Mucosa of stomach (tissue), 1 donor: ENCODE measurements around the gene MRPS35.

Experiments
- H3K27me3 ChIP-seq: one replicate; pipeline ENCODE4 v1.7.0; 2013; ENCODE audit warnings: mild to moderate bottlenecking, low read length; ENCODE audit not compliant: control insufficient read depth, insufficient read depth
- H3K36me3 ChIP-seq: one replicate; pipeline ENCODE4 v1.7.0; 2013; ENCODE audit warnings: low read length; ENCODE audit not compliant: control insufficient read depth, insufficient read depth
- H3K4me1 ChIP-seq: one replicate; pipeline ENCODE4 v1.7.0; 2013; ENCODE audit warnings: mild to moderate bottlenecking, low read length; ENCODE audit not compliant: control insufficient read depth, insufficient read depth
- H3K4me3 ChIP-seq: one replicate; pipeline ENCODE4 v1.7.0; 2013; ENCODE audit warnings: low read length
- H3K9ac ChIP-seq: one replicate; pipeline ENCODE4 v1.7.0; 2013; ENCODE audit warnings: mild to moderate bottlenecking, low read length, moderate library complexity
- H3K9me3 ChIP-seq: one replicate; pipeline ENCODE4 v1.7.0; 2013; ENCODE audit warnings: mild to moderate bottlenecking, low read length, moderate library complexity; ENCODE audit not compliant: control insufficient read depth
- donor health status: Pancreatic carcinoma.

MRPS35 gene

GRCh38 chr12:27688671-27689070, 22.0 kb upstream of the MRPS35 start:
- Histone ChIP-seq H3K9ac (no peak overlapping the region), H3K4me1 (peaks cover 47% of the 10 kb centered on the region), H3K9me3 (no peaks in the 10 kb centered on the region), H3K27me3 (no peaks in the 10 kb centered on the region), H3K4me3 (no peak overlapping the region), H3K36me3 (peaks cover 4% of the 10 kb centered on the region)

GRCh38 chr12:27689558-27690180, 21.0 kb upstream of the MRPS35 start:
- H3K27me3 ChIP-seq = no peaks in the 10 kb centered on the region
- peaks cover 4% of the 10 kb centered on the region for H3K36me3 ChIP-seq
- H3K4me3 ChIP-seq = no peak overlapping the region
- peaks cover 47% of the 10 kb centered on the region for H3K4me1 ChIP-seq
- H3K9ac ChIP-seq = no peak overlapping the region
- H3K9me3 ChIP-seq = no peaks in the 10 kb centered on the region

- Histone ChIP-seq H3K4me1 (peaks cover 27% of the 10 kb centered on the region), H3K36me3 (peaks cover 4% of the 10 kb centered on the region), H3K4me3 (no peak overlapping the region), H3K9ac (no peak overlapping the region), H3K9me3 (no peaks in the 10 kb centered on the region), H3K27me3 (no peaks in the 10 kb centered on the region)
Observed at GRCh38 chr12:27693403-27693802, 17.2 kb upstream of the MRPS35 start.

- Histone ChIP-seq H3K36me3 (no peaks in the 10 kb centered on the region), H3K9me3 (no peaks in the 10 kb centered on the region), H3K27me3 (no peaks in the 10 kb centered on the region), H3K4me1 (peaks cover 7% of the 10 kb centered on the region), H3K9ac (no peak overlapping the region), H3K4me3 (no peak overlapping the region)
Observed at GRCh38 chr12:27695556-27696292, 14.9 kb upstream of the MRPS35 start.

GRCh38 chr12:27696293-27696652, 14.4 kb upstream of the MRPS35 start, which contains the start of gene REP15:
REP15 (plus strand) TSS chr12:27696447; CDS start chr12:27696563, 116 bp downstream.
- Histone ChIP-seq H3K27me3 (no peaks in the 10 kb centered on the region), H3K9me3 (no peaks in the 10 kb centered on the region), H3K4me1 (peaks cover 7% of the 10 kb centered on the region), H3K4me3 (peak within 1 kb of the TSS; percentile 65), H3K36me3 (no peaks in the 10 kb centered on the region), H3K9ac (peak within 1 kb of the TSS; percentile 79)

GRCh38 chr12:27696864-27697564, 13.6 kb upstream of the MRPS35 start:
- Histone ChIP-seq H3K36me3 (no peaks in the 10 kb centered on the region), H3K4me3 (peak overlapping the region; percentile 65), H3K27me3 (no peaks in the 10 kb centered on the region), H3K9me3 (no peaks in the 10 kb centered on the region), H3K4me1 (peaks cover 7% of the 10 kb centered on the region), H3K9ac (peak overlapping the region; percentile 79)

- Histone ChIP-seq H3K4me3 (no peak overlapping the region), H3K9ac (no peak overlapping the region), H3K9me3 (no peaks in the 10 kb centered on the region), H3K27me3 (no peaks in the 10 kb centered on the region), H3K4me1 (no peaks in the 10 kb centered on the region), H3K36me3 (no peaks in the 10 kb centered on the region)
Observed at GRCh38 chr12:27703720-27704452, 6.7 kb upstream of the MRPS35 start.

GRCh38 chr12:27705263-27705662, 5.4 kb upstream of the MRPS35 start:
- Histone ChIP-seq H3K4me1 (no peaks in the 10 kb centered on the region), H3K4me3 (no peak overlapping the region), H3K36me3 (no peaks in the 10 kb centered on the region)

GRCh38 chr12:27707216-27707615, 3.4 kb upstream of the MRPS35 start:
- Histone ChIP-seq H3K27me3 (no peaks in the 10 kb centered on the region), H3K9ac (no peak overlapping the region), H3K9me3 (no peaks in the 10 kb centered on the region), H3K4me1 (peaks cover 5% of the 10 kb centered on the region), H3K36me3 (no peaks in the 10 kb centered on the region), H3K4me3 (no peak overlapping the region)

More at GRCh38 chr12:27705263-27705662, 5.4 kb upstream of the MRPS35 start:
- no peak overlapping the region for H3K9ac ChIP-seq
- H3K27me3 ChIP-seq = no peaks in the 10 kb centered on the region
- no peaks in the 10 kb centered on the region for H3K9me3 ChIP-seq

- Histone ChIP-seq H3K4me3 (no peak overlapping the region), H3K9me3 (no peaks in the 10 kb centered on the region), H3K9ac (peak overlapping the region; percentile 86), H3K36me3 (no peaks in the 10 kb centered on the region), H3K4me1 (peaks cover 21% of the 10 kb centered on the region), H3K27me3 (no peaks in the 10 kb centered on the region)
Observed at GRCh38 chr12:27709212-27709931, 1.3 kb upstream of the MRPS35 start.

- peak overlapping the region; percentile 91 for H3K4me3 ChIP-seq
- H3K4me1 ChIP-seq = peaks cover 26% of the 10 kb centered on the region
- no peaks in the 10 kb centered on the region for H3K36me3 ChIP-seq
- no peaks in the 10 kb centered on the region for H3K27me3 ChIP-seq
- H3K9me3 ChIP-seq = no peaks in the 10 kb centered on the region
- H3K9ac ChIP-seq = peak overlapping the region; percentile 86
Observed at GRCh38 chr12:27709932-27710591, 570 bp upstream of the MRPS35 start.
